T-helper 17 cell (primary cell): ENCODE data around the gene RNF138. TPM values are rescaled to one million over a fixed set of nuclear protein-coding genes. Genes with fewer than 3 reads are reported as not detected.
"Not testable (repeated sequence)": the region's sequence is repeated elsewhere in the genome, so short reads cannot be mapped to it uniquely, and the experiment has no call there.

ENCODE experiments used
- ATAC-seq: fragments of 150-1000 bp; cut with Tn5 transposase; 2 replicates; pipeline ENCODE4 v1.10.0; 2021; ENCODE audit warnings: mild to moderate bottlenecking, moderate library complexity
- DNase-seq, 3 donors: peaks; one replicate each; pipeline versions ENCODE4 v3.0.0 to v3.0.0-alpha.2; 2020 to 2021
- H3K9me3 ChIP-seq: one replicate; pipeline ENCODE4 v1.7.0; 2013; ENCODE audit warnings: low read length, mild to moderate bottlenecking; ENCODE audit not compliant: control insufficient read depth, poor library complexity, severe bottlenecking
- H3K27ac Mint-ChIP-seq: one replicate; pipeline ENCODE4 v1.8.0; 2022; ENCODE audit warnings: mild to moderate bottlenecking, moderate library complexity, mixed read lengths
- H3K27me3 Mint-ChIP-seq: one replicate; pipeline ENCODE4 v1.8.0; 2022; ENCODE audit warnings: mixed read lengths
- H3K36me3 Mint-ChIP-seq: one replicate; pipeline ENCODE4 v1.8.0; 2022; ENCODE audit warnings: low read depth, mixed read lengths
- H3K4me1 Mint-ChIP-seq: one replicate; pipeline ENCODE4 v1.8.0; 2022; ENCODE audit warnings: mild to moderate bottlenecking, mixed read lengths
- H3K4me3 Mint-ChIP-seq: one replicate; pipeline ENCODE4 v1.8.0; 2022; ENCODE audit warnings: mild to moderate bottlenecking, moderate library complexity, mixed read lengths
- total RNA-seq, 4 donors: library from RNA in 2 of 4; stranded (reverse) in 2 of 4; gene quantifications; one replicate each; pipeline ENCODE4 v1.2.3 and lab custom pipeline; 2022 to 2026

Gene RNF138
- total RNA-seq, 2 donors from 2014 or later: 86.8 to 104 TPM

DNA sequence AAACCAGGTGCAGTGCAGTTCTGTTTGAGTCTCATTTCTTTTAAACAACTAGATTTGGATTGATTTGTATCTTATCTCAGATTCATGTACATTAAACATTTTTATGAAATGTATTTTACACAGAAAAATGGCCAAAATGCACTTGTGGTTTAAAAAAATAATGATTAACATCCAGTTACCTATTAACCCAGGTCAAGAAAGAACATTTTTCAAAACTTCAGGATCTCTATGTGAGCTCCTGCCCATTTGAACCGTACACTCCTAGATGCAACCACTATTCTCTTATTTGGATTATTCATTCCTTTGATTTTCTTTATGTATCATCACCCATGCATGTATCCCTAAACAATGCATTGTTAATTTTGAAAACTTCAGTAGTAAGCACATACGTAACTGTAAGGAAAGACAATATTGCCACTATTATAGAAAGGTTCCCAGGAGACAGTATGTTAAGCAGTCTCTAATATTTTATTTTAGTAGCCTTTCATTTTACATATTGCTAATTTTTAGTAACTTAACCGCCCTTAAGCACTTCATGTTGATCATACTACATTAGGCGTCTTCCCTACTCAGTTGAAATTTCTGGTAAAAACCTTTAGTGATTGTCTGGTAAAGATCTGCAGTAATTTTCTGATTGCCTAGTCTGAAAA, 22.7 kb downstream of the RNF138 start:
- Mint-ChIP-seq H3K36me3 (peaks cover 2% of the 10 kb centered on the region), H3K27ac (peak overlapping the region; percentile 32), H3K27me3 (no peaks in the 10 kb centered on the region), H3K4me1 (peaks cover 25% of the 10 kb centered on the region), H3K4me3 (no peak overlapping the region)
- ATAC-seq (no peak), DNase-seq (no peak)
- no peaks in the 10 kb centered on the region for H3K9me3 ChIP-seq

DNA sequence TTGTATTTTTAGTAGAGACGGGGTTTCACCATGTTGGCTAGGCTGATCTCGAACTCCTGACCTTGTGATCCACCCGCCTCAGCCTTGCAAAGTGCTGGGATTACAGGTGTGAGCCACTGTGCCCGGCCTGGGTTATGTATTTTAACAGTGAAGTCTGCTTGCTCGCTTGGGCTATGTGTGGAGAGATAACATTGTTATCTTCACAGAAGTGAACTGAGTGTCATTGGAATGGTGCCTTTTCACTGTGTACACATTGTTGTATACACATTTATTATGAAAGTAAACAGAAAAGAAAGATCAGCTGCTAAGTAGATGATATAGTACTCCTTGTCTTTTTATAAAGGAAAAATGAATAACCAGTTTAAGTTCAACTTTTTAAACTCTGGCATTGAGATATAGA, 30.4 kb downstream of the RNF138 start:
- H3K36me3 Mint-ChIP-seq: peaks cover 6% of the 10 kb centered on the region
- H3K27ac Mint-ChIP-seq: no peak overlapping the region
- DNase-seq (no peak), ATAC-seq (no peak)
- H3K4me3 Mint-ChIP-seq: no peak overlapping the region
- no peaks in the 10 kb centered on the region for H3K9me3 ChIP-seq
- H3K4me1 Mint-ChIP-seq: peaks cover 10% of the 10 kb centered on the region
- H3K27me3 Mint-ChIP-seq: no peaks in the 10 kb centered on the region

DNA sequence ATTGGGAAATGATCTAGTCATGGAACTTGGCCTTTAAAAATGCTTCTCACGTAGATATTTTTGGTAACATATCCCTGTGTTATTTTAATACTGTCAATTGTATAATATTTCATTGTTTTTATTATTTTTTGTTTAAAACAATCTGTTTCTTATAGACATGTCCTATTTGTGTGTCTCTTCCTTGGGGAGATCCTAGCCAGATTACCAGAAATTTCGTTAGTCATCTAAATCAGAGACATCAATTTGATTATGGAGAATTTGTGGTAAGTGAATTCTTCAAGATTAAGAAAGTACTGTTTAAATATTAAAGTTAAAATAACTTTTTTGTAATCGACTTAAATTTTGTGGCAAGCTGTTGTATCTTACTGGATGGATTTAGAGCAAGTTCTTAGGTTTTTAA, 34.9 kb downstream of the RNF138 start:
- DNase-seq: no peak
- H3K27me3 Mint-ChIP-seq: no peaks in the 10 kb centered on the region
- no peak for ATAC-seq
- no peak overlapping the region for H3K27ac Mint-ChIP-seq
- H3K4me1 Mint-ChIP-seq: peaks cover 5% of the 10 kb centered on the region
- H3K4me3 Mint-ChIP-seq: no peak overlapping the region
- H3K9me3 ChIP-seq: no peaks in the 10 kb centered on the region
- peaks cover 4% of the 10 kb centered on the region for H3K36me3 Mint-ChIP-seq

DNA sequence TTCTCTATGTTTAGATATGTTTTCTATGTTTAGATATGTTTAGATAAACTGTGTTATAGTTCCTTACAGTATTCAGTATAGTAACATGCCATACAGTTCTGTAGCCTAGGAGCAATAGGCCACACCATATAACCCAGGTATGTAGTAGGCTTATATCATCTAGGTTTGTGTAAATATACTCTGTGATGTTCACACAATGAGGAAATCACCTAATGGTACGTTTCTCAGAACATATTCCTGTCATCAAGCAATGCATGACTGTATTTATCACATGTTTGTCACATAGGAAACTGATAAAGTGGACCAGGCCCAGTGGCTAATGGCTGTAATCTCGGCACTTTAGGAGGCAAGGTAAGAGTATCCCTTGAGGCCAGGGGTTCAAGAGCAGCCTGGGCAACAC, 44.0 kb downstream of the RNF138 start:
- DNase-seq: no peak
- ATAC-seq: no peak
- Mint-ChIP-seq H3K36me3 (no peaks in the 10 kb centered on the region), H3K27me3 (no peaks in the 10 kb centered on the region), H3K4me3 (no peak overlapping the region), H3K4me1 (peaks cover 7% of the 10 kb centered on the region), H3K27ac (peak overlapping the region; percentile 29)
- H3K9me3 ChIP-seq: no peaks in the 10 kb centered on the region

DNA sequence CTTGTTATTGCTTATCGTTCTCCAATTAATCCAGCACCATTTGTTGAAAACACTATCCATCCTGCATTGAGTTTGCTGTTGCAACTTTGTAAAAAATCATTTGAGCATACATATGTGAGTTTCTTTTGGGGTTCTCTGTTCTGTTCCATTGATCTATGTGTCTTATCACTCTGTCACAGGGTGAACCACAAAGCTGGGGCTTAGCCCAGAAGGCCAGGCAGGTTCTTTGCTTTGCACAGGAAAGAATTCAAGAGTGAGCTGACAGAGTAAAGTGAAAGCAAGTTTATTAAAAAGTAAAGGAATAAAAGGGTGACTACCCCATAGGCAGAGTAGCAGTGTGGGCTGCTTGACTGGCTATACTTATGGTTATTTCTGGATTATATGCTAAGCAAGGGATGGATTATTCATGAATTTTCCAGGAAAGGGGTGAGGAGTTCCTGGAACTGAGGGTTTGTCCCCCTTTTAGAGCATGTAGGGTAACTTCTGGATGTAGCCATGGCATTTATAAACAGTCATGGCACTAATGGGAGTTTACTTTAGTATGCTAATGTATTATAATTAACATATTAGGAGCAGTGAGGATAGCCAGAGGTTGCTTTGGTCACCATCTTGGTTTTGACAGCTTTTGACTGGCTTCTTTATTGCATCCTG, 46.8 kb downstream of the RNF138 start:
- Mint-ChIP-seq H3K27me3 (no peaks in the 10 kb centered on the region), H3K36me3 (no peaks in the 10 kb centered on the region), H3K27ac (no peak overlapping the region), H3K4me3 (no peak overlapping the region), H3K4me1 (peaks cover 8% of the 10 kb centered on the region)
- DNase-seq: no peak
- ATAC-seq: peak; percentile 26
- no peaks in the 10 kb centered on the region for H3K9me3 ChIP-seq

DNA sequence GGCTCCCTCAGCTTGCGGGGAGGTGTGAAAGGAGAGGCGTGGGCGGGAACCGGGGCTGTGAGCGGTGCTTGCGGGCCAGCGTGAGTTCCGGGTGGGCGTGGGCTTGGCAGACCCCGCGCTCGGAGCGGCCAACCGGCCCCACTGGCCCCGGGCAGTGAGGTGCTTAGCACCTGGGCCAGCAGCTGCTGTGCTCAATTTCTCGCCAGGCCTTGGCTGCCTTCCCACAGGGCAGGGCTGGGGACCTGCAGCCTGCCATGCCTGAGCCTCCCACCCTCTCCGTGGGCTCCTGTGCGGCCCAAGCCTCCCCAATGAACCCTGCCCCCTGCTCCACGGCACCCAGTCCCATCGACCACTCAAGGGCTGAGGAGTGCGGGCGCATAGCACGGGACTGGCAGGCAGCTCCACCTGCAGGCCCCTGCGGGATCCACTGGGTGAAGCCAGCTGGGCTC, 48.2 kb downstream of the RNF138 start:
- DNase-seq (no peak), ATAC-seq (no peak)
- Mint-ChIP-seq H3K27me3 (no peaks in the 10 kb centered on the region), H3K36me3 (no peaks in the 10 kb centered on the region), H3K4me3 (no peak overlapping the region), H3K4me1 (peaks cover 8% of the 10 kb centered on the region), H3K27ac (no peak overlapping the region)
- H3K9me3 ChIP-seq: no peaks in the 10 kb centered on the region

DNA sequence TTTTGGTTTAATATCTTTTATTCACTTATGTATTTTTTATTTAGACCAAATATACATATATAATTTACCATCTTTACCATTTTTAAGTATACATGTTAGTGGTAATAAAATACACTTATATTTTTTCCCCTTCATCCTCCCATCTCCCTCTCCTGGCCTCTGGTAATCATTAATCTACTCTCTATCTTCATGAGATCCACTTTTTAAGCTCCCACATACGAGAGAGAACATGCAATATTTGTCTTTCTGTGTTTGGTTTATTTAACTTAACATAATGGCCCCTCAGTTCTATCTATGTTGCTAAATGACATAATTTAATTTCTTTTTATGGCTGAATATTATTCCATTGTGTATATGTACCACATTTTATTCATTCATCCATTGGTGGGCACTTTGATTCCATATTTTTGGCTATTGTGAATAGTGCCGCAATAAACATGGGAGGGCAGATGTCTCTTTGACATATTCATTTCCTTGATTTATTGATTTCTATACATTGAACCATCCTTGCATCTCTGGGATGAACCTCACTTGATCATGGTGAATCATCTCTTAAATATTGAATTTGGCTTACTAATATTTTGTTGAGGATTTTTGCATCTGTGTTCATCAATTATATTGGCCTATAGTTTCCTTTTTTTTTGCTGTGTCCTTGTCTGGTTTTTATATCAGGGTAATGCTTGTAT, 56.7 kb downstream of the RNF138 start:
- H3K4me3 Mint-ChIP-seq: no peak overlapping the region
- H3K36me3 Mint-ChIP-seq: peaks cover 2% of the 10 kb centered on the region
- DNase-seq (no peak), ATAC-seq (no peak)
- H3K9me3 ChIP-seq: no peaks in the 10 kb centered on the region
- peaks cover 3% of the 10 kb centered on the region for H3K4me1 Mint-ChIP-seq
- no peak overlapping the region for H3K27ac Mint-ChIP-seq
- H3K27me3 Mint-ChIP-seq: peaks cover 10% of the 10 kb centered on the region

DNA sequence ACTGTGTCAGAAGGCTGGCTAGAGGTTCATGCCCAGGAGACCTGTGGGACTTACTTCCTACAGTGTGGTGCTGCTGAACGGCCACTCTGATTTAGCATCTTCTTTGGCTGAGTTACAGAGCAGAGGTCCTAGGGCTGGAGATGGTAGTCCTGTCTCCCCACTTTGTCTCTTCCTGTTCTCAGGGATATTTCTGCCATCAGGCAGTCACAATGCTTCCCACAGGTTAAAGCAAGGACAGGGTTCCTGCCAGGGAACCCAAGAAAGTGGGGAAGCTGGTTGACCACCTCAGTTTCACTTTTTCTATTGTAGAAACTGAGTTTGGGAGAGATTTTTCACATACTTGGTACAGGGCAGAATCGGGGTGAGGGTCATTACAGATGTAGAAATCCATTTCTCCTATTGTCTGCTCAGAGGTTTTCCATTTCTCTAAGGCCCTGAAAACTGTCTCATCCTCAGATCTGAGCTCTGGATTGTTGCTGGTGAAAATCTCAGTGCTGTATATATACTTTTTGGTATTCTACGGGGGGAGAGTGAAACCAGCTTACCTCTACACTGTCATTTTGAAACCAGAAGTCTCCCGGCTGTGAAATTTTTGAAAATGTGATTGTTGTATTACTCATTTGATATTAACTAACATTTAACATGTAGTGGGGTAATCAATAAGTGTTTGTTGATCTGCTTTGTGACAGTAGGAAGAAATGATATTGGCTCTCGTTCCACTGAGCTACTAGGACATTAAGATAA, 61.2 kb downstream of the RNF138 start:
- DNase-seq (no peak), ATAC-seq (no peak)
- H3K9me3 ChIP-seq: no peaks in the 10 kb centered on the region
- H3K4me3 Mint-ChIP-seq: no peak overlapping the region
- H3K36me3 Mint-ChIP-seq: peaks cover 2% of the 10 kb centered on the region
- no peak overlapping the region for H3K27ac Mint-ChIP-seq
- peaks cover 22% of the 10 kb centered on the region for H3K27me3 Mint-ChIP-seq
- H3K4me1 Mint-ChIP-seq: peaks cover 4% of the 10 kb centered on the region

DNA sequence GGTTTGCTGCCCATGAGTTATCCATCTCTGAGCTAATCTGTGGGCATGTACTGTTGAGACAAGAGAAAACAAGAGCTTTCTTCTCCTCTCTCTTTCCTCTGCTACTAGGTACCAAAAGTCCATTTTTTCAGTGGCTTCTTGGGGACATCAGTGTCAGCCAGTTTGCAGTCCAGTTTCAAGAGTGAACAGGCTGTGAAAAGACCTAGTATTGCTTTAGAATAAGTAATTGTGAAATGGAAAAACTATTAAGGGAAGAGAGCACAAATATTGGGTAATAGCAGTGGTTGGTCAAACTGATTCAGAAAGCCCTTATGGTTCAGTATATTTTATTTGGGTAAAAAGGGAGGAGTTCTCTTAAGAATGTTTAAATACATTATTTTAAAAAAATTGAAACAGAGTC, 65.2 kb downstream of the RNF138 start:
- DNase-seq: no peak
- H3K27ac Mint-ChIP-seq: no peak overlapping the region
- no peak overlapping the region for H3K4me3 Mint-ChIP-seq
- H3K36me3 Mint-ChIP-seq: no peaks in the 10 kb centered on the region
- H3K4me1 Mint-ChIP-seq: peaks cover 10% of the 10 kb centered on the region
- no peaks in the 10 kb centered on the region for H3K9me3 ChIP-seq
- ATAC-seq: no peak
- H3K27me3 Mint-ChIP-seq: peaks cover 25% of the 10 kb centered on the region

DNA sequence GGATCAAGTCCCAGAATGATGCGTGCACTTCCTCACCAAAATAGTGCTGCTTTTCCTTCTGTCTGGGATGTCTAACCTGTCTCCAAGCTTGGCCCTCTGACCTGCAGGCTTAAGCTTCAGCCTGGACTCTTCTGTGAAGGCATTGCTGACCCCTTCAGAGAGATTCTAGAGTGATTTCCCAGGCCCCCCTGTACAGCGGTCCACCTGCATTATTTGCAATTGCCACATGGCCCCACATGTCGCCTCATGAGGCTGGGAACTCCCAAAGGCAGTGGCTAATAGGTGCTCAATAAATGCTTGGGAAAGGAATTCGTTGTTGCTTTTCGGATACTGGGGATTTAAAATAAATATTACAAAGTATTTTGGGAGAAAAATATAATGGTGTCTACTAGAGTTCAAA, 65.9 kb downstream of the RNF138 start:
- no peaks in the 10 kb centered on the region for H3K36me3 Mint-ChIP-seq
- ATAC-seq (no peak), DNase-seq (no peak)
- peaks cover 22% of the 10 kb centered on the region for H3K27me3 Mint-ChIP-seq
- H3K9me3 ChIP-seq: no peaks in the 10 kb centered on the region
- H3K4me3 Mint-ChIP-seq: peak overlapping the region; percentile 89
- H3K27ac Mint-ChIP-seq: no peak overlapping the region
- H3K4me1 Mint-ChIP-seq: peaks cover 10% of the 10 kb centered on the region

DNA sequence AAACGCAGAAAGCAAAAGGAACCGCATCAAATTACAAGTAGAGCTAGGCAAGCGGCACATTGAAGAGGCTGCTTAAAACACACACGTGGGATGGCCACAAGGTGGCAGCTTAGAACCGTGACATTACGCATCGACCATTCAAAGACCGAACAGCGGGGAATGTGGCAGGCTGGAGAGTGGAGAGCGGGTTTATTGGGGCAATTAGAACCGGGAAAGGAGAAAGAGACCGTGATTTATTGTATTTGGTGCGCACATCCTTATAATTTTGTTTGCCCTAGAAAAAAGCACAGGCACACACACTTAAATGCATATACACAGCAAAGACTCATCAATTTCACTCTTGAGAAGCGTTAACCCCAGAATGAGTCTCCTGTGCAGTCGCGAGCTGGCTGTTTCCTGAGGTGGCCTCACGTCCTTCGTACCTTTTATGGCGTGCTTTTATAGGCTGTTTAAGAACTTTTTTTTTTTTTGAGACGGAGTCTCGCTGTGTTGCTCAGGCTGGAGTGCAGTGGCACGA, 66.5 kb downstream of the RNF138 start:
- H3K9me3 ChIP-seq: no peaks in the 10 kb centered on the region
- peak; percentile 96 for ATAC-seq
- Mint-ChIP-seq H3K27ac (no peak overlapping the region), H3K4me1 (peaks cover 9% of the 10 kb centered on the region), H3K27me3 (peaks cover 16% of the 10 kb centered on the region), H3K36me3 (no peaks in the 10 kb centered on the region), H3K4me3 (peak overlapping the region; percentile 89)
- DNase-seq: peak; percentile 34 to 53 (median 38)

DNA sequence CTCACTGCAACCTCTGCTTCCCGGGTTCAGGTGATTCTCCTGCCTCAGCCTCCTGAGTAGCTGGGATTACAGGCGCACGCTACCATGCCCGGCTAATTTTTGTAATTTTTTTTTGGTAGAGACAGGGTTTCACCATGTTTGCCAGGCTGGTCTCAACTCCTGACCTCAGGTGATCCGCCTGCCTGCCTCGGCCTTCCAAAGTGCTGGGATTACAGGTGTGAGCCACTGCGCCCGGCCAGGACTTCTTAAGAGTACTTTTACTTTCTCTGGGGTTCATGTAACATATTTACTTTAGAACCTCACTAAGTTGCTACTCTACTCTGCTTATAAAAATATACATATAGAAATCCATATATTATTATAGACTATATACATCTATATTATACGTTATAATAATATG, 67.0 kb downstream of the RNF138 start:
- DNase-seq, ATAC-seq, H3K27ac Mint-ChIP-seq, H3K4me1 Mint-ChIP-seq, H3K36me3 Mint-ChIP-seq, H3K9me3 ChIP-seq: not testable (repeated sequence)
- peak overlapping the region; percentile 89 for H3K4me3 Mint-ChIP-seq
- H3K27me3 Mint-ChIP-seq: peaks cover 15% of the 10 kb centered on the region

DNA sequence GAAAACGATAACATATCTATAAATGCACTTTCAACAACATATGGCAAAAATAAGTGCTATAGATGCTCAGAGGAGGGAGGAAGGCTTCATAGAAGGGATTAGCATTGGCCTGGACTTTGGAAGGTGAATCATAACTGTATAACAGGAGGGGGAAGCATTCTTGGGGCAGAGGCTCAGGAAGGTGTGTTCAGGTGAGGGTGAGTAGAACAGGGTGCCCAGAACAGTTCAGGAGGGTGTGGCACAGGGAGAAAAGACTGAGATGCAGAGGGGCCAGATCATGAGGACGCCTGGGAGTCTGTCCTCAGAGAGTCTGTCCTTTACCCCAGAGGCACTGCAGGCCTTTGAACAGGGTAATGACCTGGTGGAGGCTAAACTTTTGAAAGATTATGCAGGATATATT, 68.9 kb downstream of the RNF138 start:
- peaks cover 15% of the 10 kb centered on the region for H3K27me3 Mint-ChIP-seq
- no peaks in the 10 kb centered on the region for H3K9me3 ChIP-seq
- DNase-seq (no peak), ATAC-seq (no peak)
- peaks cover 7% of the 10 kb centered on the region for H3K4me1 Mint-ChIP-seq
- no peaks in the 10 kb centered on the region for H3K36me3 Mint-ChIP-seq
- H3K4me3 Mint-ChIP-seq: peak overlapping the region; percentile 55
- peak overlapping the region; percentile 59 for H3K27ac Mint-ChIP-seq
